H1 (cell line): Measurements from ENCODE around the gene COASY. TPM values are rescaled to one million over a fixed set of nuclear protein-coding genes. Genes with fewer than 3 reads are reported as not detected.
A peak's percentile ranks its signal among the peaks of the same experiment; 100 is the strongest.

Experiments
- CTCF ChIA-PET: fragments of 300-600 bp; sonication (Branson Sonifier 250); formaldehyde crosslinking; loops from one replicate; lab custom pipeline; 2021; ENCODE audit not compliant: partially characterized antibody; lab: Charles Lee
- POLR2A ChIA-PET: fragments of 300-600 bp; sonication (Branson Sonifier 250); formaldehyde crosslinking; loops from one replicate; lab custom pipeline; 2021; ENCODE audit warnings: inconsistent platforms; ENCODE audit not compliant: partially characterized antibody; lab: Charles Lee
- DNase-seq, 2 experiments: peaks; one replicate each; pipeline versions ENCODE4 v3.0.0 to v3.0.0-alpha.2; 2010 to 2022; ENCODE audit warnings: low spot score in 2 of 2, low read depth in 1 of 2, mixed read lengths in 1 of 2
- FAIRE-seq: peaks from 2 replicates; lab custom pipeline; 2011; peaks lifted over from hg19 to GRCh38; lab: Jason Lieb, UNC
- H2AFZ ChIP-seq: 2 replicates; pipeline ENCODE4 v1.8.1; 2012; ENCODE audit warnings: low read length, inconsistent platforms
- H2AK5ac ChIP-seq: 2 replicates; pipeline ENCODE4 v1.6.1; 2013; ENCODE audit warnings: low read depth, low read length
- H2BK120ac ChIP-seq: replicated peaks from 2 replicates; pipeline ENCODE3; 2013; ENCODE audit warnings: low read depth, low read length, inconsistent platforms
- H2BK12ac ChIP-seq: 2 replicates; pipeline ENCODE4 v1.6.1; 2013; ENCODE audit warnings: low read depth, low read length
- H2BK15ac ChIP-seq: 2 replicates; pipeline ENCODE4 v1.6.1; 2013; ENCODE audit warnings: low read length
- H2BK20ac ChIP-seq: 2 replicates; pipeline ENCODE4 v1.6.1; 2013; ENCODE audit warnings: low read length
- H2BK5ac ChIP-seq: 2 replicates; pipeline ENCODE4 v1.6.1; 2013; ENCODE audit warnings: low read depth, low read length
- H3K14ac ChIP-seq: 2 replicates; pipeline ENCODE4 v1.6.1; 2013; ENCODE audit warnings: inconsistent platforms; ENCODE audit not compliant: insufficient read length
- H3K18ac ChIP-seq: 2 replicates; pipeline ENCODE4 v1.6.1; 2013; ENCODE audit warnings: low read length; ENCODE audit errors: extremely low read depth
- H3K23ac ChIP-seq: 2 replicates; pipeline ENCODE4 v1.6.1; 2013; ENCODE audit warnings: inconsistent platforms; ENCODE audit not compliant: insufficient read length
- H3K23me2 ChIP-seq: 2 replicates; pipeline ENCODE4 v1.6.1; 2013; ENCODE audit warnings: low read depth, low read length
- H3K27ac ChIP-seq: 2 replicates; pipeline ENCODE4 v1.6.1; 2011; ENCODE audit warnings: low read depth, low read length, inconsistent platforms
- H3K27me3 ChIP-seq, 4 experiments: replicated peaks in 1 of 4; 1 replicate in 1 of 4; 2 replicates in 3 of 4; pipeline versions ENCODE4 v1.6.1 to v1.8.1; 2011 to 2013; ENCODE audit warnings: low read length in 3 of 4, mild to moderate bottlenecking in 3 of 4, inconsistent platforms in 2 of 4, mixed read lengths in 2 of 4, moderate library complexity in 1 of 4; ENCODE audit not compliant: control insufficient read depth in 3 of 4, insufficient read depth in 3 of 4; ENCODE audit errors: extremely low read depth in 1 of 4
- H3K36me3 ChIP-seq, 4 experiments: 2 replicates each; pipeline versions ENCODE4 v1.6.1 to v1.8.1; 2011 to 2013; ENCODE audit warnings: mild to moderate bottlenecking in 4 of 4, low read length in 3 of 4, moderate library complexity in 2 of 4, control low read depth in 1 of 4, inconsistent platforms in 1 of 4; ENCODE audit not compliant: insufficient read depth in 4 of 4, control insufficient read depth in 2 of 4
- H3K4ac ChIP-seq: replicated peaks from 2 replicates; pipeline ENCODE3; 2013; ENCODE audit warnings: low read length, low read depth, mixed read lengths, inconsistent platforms; ENCODE audit not compliant: insufficient read length
- H3K4me1 ChIP-seq, 4 experiments: replicated peaks in 1 of 4; 1 replicate in 1 of 4; 2 replicates in 3 of 4; pipeline versions ENCODE4 v1.6.1 to v1.8.1; 2011 to 2013; ENCODE audit warnings: low read length in 3 of 4, inconsistent platforms in 2 of 4, mixed read lengths in 1 of 4; ENCODE audit not compliant: insufficient read depth in 4 of 4, control insufficient read depth in 3 of 4
- H3K4me2 ChIP-seq, 2 experiments: 2 replicates each; pipeline versions ENCODE4 v1.6.1 to v1.8.1; 2011 to 2013; ENCODE audit warnings: low read depth in 2 of 2, low read length in 2 of 2, control low read depth in 1 of 2, inconsistent platforms in 1 of 2, mild to moderate bottlenecking in 1 of 2; ENCODE audit not compliant: insufficient read depth in 1 of 2
- H3K4me3 ChIP-seq, 4 experiments: fragments of 200-600, 300-600 bp in 1 of 4; sonication (generic), shearing (Covaris generic), sonication (Bioruptor Twin) in 1 of 4; 2 replicates each; pipeline versions ENCODE4 v1.5.1 to v1.8.1; 2011 to 2016; ENCODE audit warnings: low read length in 4 of 4, low read depth in 3 of 4, control low read depth in 2 of 4, inconsistent platforms in 2 of 4, mild to moderate bottlenecking in 2 of 4, mixed read lengths in 1 of 4, moderate library complexity in 1 of 4; ENCODE audit not compliant: insufficient read depth in 2 of 4; ENCODE audit errors: extremely low read depth in 1 of 4
- H3K56ac ChIP-seq: replicated peaks from 2 replicates; pipeline ENCODE3; 2013; ENCODE audit warnings: low read depth, mild to moderate bottlenecking, mixed read lengths, low read length, inconsistent platforms; ENCODE audit not compliant: insufficient read length
- H3K79me1 ChIP-seq: 2 replicates; pipeline ENCODE4 v1.6.1; 2013; ENCODE audit warnings: low read depth, low read length, control low read depth
- H3K79me2 ChIP-seq, 2 experiments: 2 replicates each; pipeline versions ENCODE4 v1.6.1 to v1.8.1; 2012 to 2013; ENCODE audit warnings: low read length in 2 of 2, mild to moderate bottlenecking in 2 of 2, inconsistent platforms in 1 of 2; ENCODE audit not compliant: insufficient read depth in 2 of 2, control insufficient read depth in 1 of 2
- H3K9ac ChIP-seq, 4 experiments: replicated peaks in 1 of 4; 1 replicate in 1 of 4; 2 replicates in 3 of 4; pipeline versions ENCODE4 v1.6.1 to v1.8.1; 2011 to 2013; ENCODE audit warnings: low read depth in 3 of 4, low read length in 3 of 4, control low read depth in 2 of 4, mild to moderate bottlenecking in 2 of 4, moderate library complexity in 2 of 4, inconsistent platforms in 1 of 4; ENCODE audit errors: extremely low read depth in 1 of 4
- H3K9me3 ChIP-seq, 2 experiments: 2 replicates each; pipeline versions ENCODE4 v1.6.1 to v1.8.1; 2012 to 2013; ENCODE audit warnings: mild to moderate bottlenecking in 2 of 2, moderate library complexity in 2 of 2, control low read depth in 1 of 2, inconsistent platforms in 1 of 2, low read depth in 1 of 2, low read length in 1 of 2, mixed read lengths in 1 of 2; ENCODE audit not compliant: insufficient read depth in 2 of 2
- H4K20me1 ChIP-seq, 2 experiments: replicated peaks in 1 of 2; 2 replicates each; pipeline versions ENCODE3 to v1.8.1; 2011 to 2013; ENCODE audit warnings: inconsistent platforms in 2 of 2, low read length in 2 of 2, mild to moderate bottlenecking in 1 of 2; ENCODE audit not compliant: insufficient read depth in 2 of 2, control insufficient read depth in 1 of 2
- H4K5ac ChIP-seq: 2 replicates; pipeline ENCODE4 v1.6.1; 2013; ENCODE audit warnings: low read length, low read depth, mixed read lengths, inconsistent platforms; ENCODE audit not compliant: insufficient read length
- H4K8ac ChIP-seq: 2 replicates; pipeline ENCODE4 v1.8.0; 2013; ENCODE audit warnings: mild to moderate bottlenecking, moderate library complexity, low read length, inconsistent platforms; ENCODE audit not compliant: insufficient read depth; ENCODE audit errors: extremely low read depth
- H4K91ac ChIP-seq: replicated peaks from 2 replicates; pipeline ENCODE3; 2013; ENCODE audit warnings: low read length, mixed read lengths, inconsistent platforms; ENCODE audit not compliant: insufficient read length
- JUND ChIP-seq: IDR thresholded peaks from 2 replicates; pipeline ENCODE4 v1.6.1; 2011; ENCODE audit warnings: mild to moderate bottlenecking, improper control_type of control experiment, low read length
- SAP30 ChIP-seq: fragments of 300-600 bp; sonication (generic); IDR thresholded peaks from 2 replicates; pipeline ENCODE4 v1.7.1; 2012; ENCODE audit warnings: low read length, moderate library complexity, mild to moderate bottlenecking, inconsistent platforms; ENCODE audit not compliant: insufficient read depth, insufficient replicate concordance
- WGBS, 2 experiments: shearing (Covaris generic) in 1 of 2; methylation state at CpG; one replicate each; pipeline versions ENCODE4 v1.1.6 to v1.1.7; 2013 to 2015; ENCODE audit warnings: low lambda C conversion rate in 2 of 2, mixed read lengths in 2 of 2, inconsistent platforms in 1 of 2, low coverage in 1 of 2, missing lambda C conversion rate in 1 of 2; ENCODE audit not compliant: insufficient replicate concordance in 2 of 2, insufficient coverage in 1 of 2, insufficient read length in 1 of 2; ENCODE audit errors: extremely low coverage in 1 of 2, missing lambda C conversion rate in 1 of 2; 5-methylcytosine and 5-hydroxymethylcytosine counted together
- polyA plus RNA-seq, 7 experiments: library from polyadenylated mRNA; depleted of rRNA in 3 of 7; stranded (reverse) in 5 of 7; unstranded in 2 of 7; fragments of >200 nt in 5 of 7; fragments of 200-250 nt in 2 of 7; gene quantifications; 1 replicate in 5 of 7; 2 replicates in 1 of 7; 4 replicates in 1 of 7; pipeline versions ENCODE4 v1.2.1 to v1.2.3, GENCODE V29; 2011 to 2013; ENCODE audit warnings: missing spikeins in 2 of 7, mixed read lengths in 2 of 7
- total RNA-seq: library from RNA; stranded (reverse); fragmentation: NEBNext Ultra II Directional; extraction: Animal tissue kit (Norgen Biotek cat#: 25700); gene quantifications from 2 replicates; pipeline ENCODE4 v1.2.1, GENCODE V29; 2021

The COASY gene
- total and polyA plus RNA-seq, 2 of the 8 experiments (the other 6 are each of a cell fraction or from before 2014, with no cell fraction given): 64.5 to 100 TPM

GRCh38 chr17:42577140-42577531, 15.2 kb downstream of the COASY start:
- no peak for FAIRE-seq
- H3K9ac ChIP-seq: peak overlapping the region; percentile 78 to 94 (median 88)

More at GRCh38 chr17:42577140-42577531, 15.2 kb downstream of the COASY start:
- H3K23me2 ChIP-seq: peaks cover 9% of the 10 kb centered on the region
- WGBS, 2 experiments: 12% methylated on average over 18 of the region's 18 CpGs; no CpG with 5 or more reads in 1 of the 2 experiments
- H3K4ac ChIP-seq: no peak overlapping the region
- CTCF ChIA-PET: interaction anchor here (1.0 to 3.9 kb wide), 13 partner anchors 11 to 200 kb away, joined by 3 to 32 read pairs (median 11); partner anchors contain the start of genes MLX, RETREG3 and TUBG1
- peak overlapping the region; percentile 24 for H4K5ac ChIP-seq
- H3K36me3 ChIP-seq: peaks cover 25 to 42% (median 32%) of the 10 kb centered on the region in 4 experiments
- peak overlapping the region; percentile 62 for H4K91ac ChIP-seq
- no peak overlapping the region for H3K14ac ChIP-seq
- peaks cover 0 to 1% of the 10 kb centered on the region in 2 experiments for H4K20me1 ChIP-seq
- peak overlapping the region; percentile 37; the same call in 1 of the 2 replicates for H2AFZ ChIP-seq
- H3K79me2 ChIP-seq: peaks cover 0 to 19% of the 10 kb centered on the region in 2 experiments; a peak in 2 of 4 replicates
- H4K8ac ChIP-seq: peak overlapping the region; percentile 96
- no peak for TF ChIP-seq JUND
- peak; percentile 63 for TF ChIP-seq SAP30
- H3K4me2 ChIP-seq: peak overlapping the region; percentile 77 to 87
- no peak overlapping the region for H2AK5ac ChIP-seq
- no peak overlapping the region for H2BK15ac ChIP-seq
- H2BK120ac ChIP-seq: no peak overlapping the region
- no peak overlapping the region for H2BK12ac ChIP-seq
- no peak for DNase-seq
- H3K27me3 ChIP-seq: no peaks in the 10 kb centered on the region
- H3K56ac ChIP-seq: no peak overlapping the region
- H2BK5ac ChIP-seq: no peak overlapping the region
- H3K4me3 ChIP-seq: peak overlapping the region; percentile 80 to 99 (median 90)
- POLR2A ChIA-PET: interaction anchor here (1.0 to 7.0 kb wide), 15 partner anchors 11 to 221 kb away, joined by 3 to 74 read pairs (median 6); partner anchors contain the start of genes CNTD1, COA3, COASY and MLX
- no peaks in the 10 kb centered on the region for H3K9me3 ChIP-seq
- H3K4me1 ChIP-seq: no peaks in the 10 kb centered on the region
- H3K27ac ChIP-seq: peak overlapping the region; percentile 79
- H3K23ac ChIP-seq: no peak overlapping the region
- H3K18ac ChIP-seq: peak overlapping the region; percentile 2; the same call in 1 of the 2 replicates
- H2BK20ac ChIP-seq: no peak overlapping the region
- no peaks in the 10 kb centered on the region for H3K79me1 ChIP-seq
